GM18951 (cell line): ENCODE results near the gene MED26.

Experiments used
- POLR2A ChIP-seq: IDR thresholded peaks from 4 replicates; pipeline ENCODE4 v1.6.1; 2011; ENCODE audit warnings: mild to moderate bottlenecking; ENCODE audit not compliant: insufficient read length, insufficient read depth; ENCODE audit errors: extremely low read depth
- in situ Hi-C: fragments of 300-500 bp; cut with MboI; formaldehyde crosslinking; loops from one replicate; pipeline ENCODE4 v1.12.0; 2022; ENCODE audit warnings: low sequenced_read_pairs, mixed read lengths, inconsistent platforms; ENCODE audit not compliant: unreplicated experiment

MED26 gene

GRCh38 chr19:16596399-16596798 is 31.6 kb downstream of the MED26 start:
- in situ Hi-C loops = no loop called here
- no peak for TF ChIP-seq POLR2A

GRCh38 chr19:16595097-16595496 is 32.9 kb downstream of the MED26 start:
- no peak for TF ChIP-seq POLR2A
- in situ Hi-C loops = no loop called here

GRCh38 chr19:16594681-16595091 is 33.3 kb downstream of the MED26 start:
- no peak for TF ChIP-seq POLR2A
- in situ Hi-C loops = no loop called here

- no peak for TF ChIP-seq POLR2A
- in situ Hi-C loops = no loop called here
Observed at GRCh38 chr19:16594131-16594586, 33.8 kb downstream of the MED26 start.

GRCh38 chr19:16593181-16593580 is 34.8 kb downstream of the MED26 start:
- in situ Hi-C loops = no loop called here

GRCh38 chr19:16591803-16592556 is 36.0 kb downstream of the MED26 start:
- TF ChIP-seq POLR2A = no peak
- in situ Hi-C loops = no loop called here

More at GRCh38 chr19:16593181-16593580, 34.8 kb downstream of the MED26 start:
- no peak for TF ChIP-seq POLR2A

- TF ChIP-seq POLR2A = no peak
- in situ Hi-C loops = no loop called here
Observed at GRCh38 chr19:16590876-16591802, 36.9 kb downstream of the MED26 start.

- no peak for TF ChIP-seq POLR2A
- in situ Hi-C loops = no loop called here
Observed at GRCh38 chr19:16589917-16590316, 38.1 kb downstream of the MED26 start.

- no peak for TF ChIP-seq POLR2A
- in situ Hi-C loops = no loop called here
Observed at GRCh38 chr19:16588824-16589577, 39.0 kb downstream of the MED26 start.

- peak; percentile 88 for TF ChIP-seq POLR2A
- in situ Hi-C loops = no loop called here
Observed at GRCh38 chr19:16587833-16588823, 39.9 kb downstream of the MED26 start.

GRCh38 chr19:16586991-16587832 is 40.8 kb downstream of the MED26 start:
- TF ChIP-seq POLR2A = peak; percentile 66
- in situ Hi-C loops = no loop called here
